Esophagus muscularis mucosa (tissue), 4 donors: Measurements from ENCODE around the gene NT5C1A. TPM values are rescaled to one million over a fixed set of nuclear protein-coding genes. Genes with fewer than 3 reads are reported as not detected.

Experiments
- DNase-seq: peaks from one replicate; pipeline ENCODE4 v3.0.0-alpha.2; 2017; ENCODE audit errors: extremely low spot score
- H3K27ac ChIP-seq, 4 donors: fragments of 200-600 bp; sonication (generic); replicated peaks in 1 of 4; 1 replicate in 3 of 4; 2 replicates in 1 of 4; pipeline ENCODE4 v1.5.1; 2016 to 2019; ENCODE audit warnings: mild to moderate bottlenecking in 1 of 4
- H3K27me3 ChIP-seq, 4 donors: fragments of 200-600 bp; sonication (generic); one replicate each; pipeline versions ENCODE4 v1.5.1 to v1.6.0; 2016 to 2019
- H3K36me3 ChIP-seq, 4 donors: fragments of 200-600 bp; sonication (generic); one replicate each; pipeline ENCODE4 v1.5.1; 2016 to 2019
- H3K4me1 ChIP-seq, 4 donors: fragments of 200-600 bp; sonication (generic); one replicate each; pipeline ENCODE4 v1.5.1; 2016 to 2019
- H3K4me3 ChIP-seq, 4 donors: fragments of 200-600 bp; sonication (generic); 1 replicate in 2 of 4; 2 replicates in 2 of 4; pipeline ENCODE4 v1.5.1; 2016 to 2019; ENCODE audit warnings: mild to moderate bottlenecking in 4 of 4, moderate library complexity in 1 of 4
- H3K9me3 ChIP-seq, 4 donors: fragments of 200-600 bp; sonication (generic); 1 replicate in 3 of 4; 2 replicates in 1 of 4; pipeline ENCODE4 v1.5.1; 2016 to 2019
- EP300 ChIP-seq: sonication (generic); formaldehyde crosslinking; IDR thresholded peaks from one replicate; pipeline ENCODE4 v1.6.1; 2017; ENCODE audit warnings: antibody characterized with exemption
- POLR2A ChIP-seq: fragments of 450-650 bp; IDR thresholded peaks from one replicate; pipeline ENCODE4 v1.6.1; 2017; ENCODE audit warnings: antibody characterized with exemption, moderate library complexity, mild to moderate bottlenecking, low read depth
- POLR2AphosphoS5 ChIP-seq, 2 donors: sonication (generic); formaldehyde crosslinking; IDR thresholded peaks; one replicate each; pipeline ENCODE4 v1.6.1; 2017; ENCODE audit warnings: antibody characterized with exemption in 2 of 2
- WGBS: methylation state at CpG from one replicate; pipeline ENCODE4 v1.1.5; 2018; 5-methylcytosine and 5-hydroxymethylcytosine counted together
- intact Hi-C: fragments of 100-400 bp; cut with DNase I; formaldehyde crosslinking; loops from one replicate; pipeline ENCODE4 v1.15.1; 2023
- total RNA-seq, 4 donors: library from RNA; depleted of rRNA; stranded (reverse); fragments of >200 nt; gene quantifications; one replicate each; pipeline versions ENCODE4 v1.1.0 to v1.2.1, GENCODE V29; 2016
- TF ChIP-seq, protein P1 (sequence below), 3 experiments: fragments of 200-600 bp in 2 of 3; fragments of 450-650 bp in 1 of 3; sonication (generic) in 2 of 3; IDR thresholded peaks; one replicate each; pipeline ENCODE4 v1.5.1; 2017 to 2019; ENCODE audit warnings: antibody characterized with exemption in 3 of 3, mild to moderate bottlenecking in 2 of 3, moderate library complexity in 1 of 3

NT5C1A gene
- total RNA-seq, 4 donors from 2014 or later, result 0.26 TPM; not detected in 3

DNA sequence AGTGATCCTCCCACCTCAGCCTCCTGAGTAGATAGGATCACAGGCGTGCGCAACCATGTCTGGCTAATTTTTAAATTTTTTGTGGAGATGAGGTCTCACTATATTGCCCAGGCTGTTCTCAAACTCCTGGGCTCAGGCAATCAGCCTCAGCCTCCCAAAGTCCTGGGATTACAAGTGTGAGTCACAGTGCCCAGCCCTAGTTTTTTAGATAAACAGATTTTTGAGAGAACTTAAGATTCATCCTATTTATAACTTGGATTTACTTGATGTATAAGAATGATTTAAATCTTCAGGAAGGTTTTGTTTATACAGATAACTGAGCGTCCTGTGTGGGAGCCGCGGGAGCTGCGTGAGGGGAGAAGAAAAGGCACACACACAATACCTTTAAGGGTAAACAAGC lies 58.7 kb downstream of the NT5C1A start:
- H3K36me3 ChIP-seq, result peaks cover 0 to 3% (median 0%) of the 10 kb centered on the region in 4 donors
- intact Hi-C loops, result no loop called here
- peaks cover 0 to 21% (median 0%) of the 10 kb centered on the region in 4 donors for H3K27me3 ChIP-seq
- H3K9me3 ChIP-seq, result no peaks in the 10 kb centered on the region
- DNase-seq, result no peak
- no peak for TF ChIP-seq EP300
- TF ChIP-seq POLR2AphosphoS5 (IDR thresholded peaks at IDR 0.05), result no peak
- no peak for TF ChIP-seq POLR2A
- TF ChIP-seq, protein P1, sequence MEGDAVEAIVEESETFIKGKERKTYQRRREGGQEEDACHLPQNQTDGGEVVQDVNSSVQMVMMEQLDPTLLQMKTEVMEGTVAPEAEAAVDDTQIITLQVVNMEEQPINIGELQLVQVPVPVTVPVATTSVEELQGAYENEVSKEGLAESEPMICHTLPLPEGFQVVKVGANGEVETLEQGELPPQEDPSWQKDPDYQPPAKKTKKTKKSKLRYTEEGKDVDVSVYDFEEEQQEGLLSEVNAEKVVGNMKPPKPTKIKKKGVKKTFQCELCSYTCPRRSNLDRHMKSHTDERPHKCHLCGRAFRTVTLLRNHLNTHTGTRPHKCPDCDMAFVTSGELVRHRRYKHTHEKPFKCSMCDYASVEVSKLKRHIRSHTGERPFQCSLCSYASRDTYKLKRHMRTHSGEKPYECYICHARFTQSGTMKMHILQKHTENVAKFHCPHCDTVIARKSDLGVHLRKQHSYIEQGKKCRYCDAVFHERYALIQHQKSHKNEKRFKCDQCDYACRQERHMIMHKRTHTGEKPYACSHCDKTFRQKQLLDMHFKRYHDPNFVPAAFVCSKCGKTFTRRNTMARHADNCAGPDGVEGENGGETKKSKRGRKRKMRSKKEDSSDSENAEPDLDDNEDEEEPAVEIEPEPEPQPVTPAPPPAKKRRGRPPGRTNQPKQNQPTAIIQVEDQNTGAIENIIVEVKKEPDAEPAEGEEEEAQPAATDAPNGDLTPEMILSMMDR (IDR thresholded peaks at IDR 0.05), result no peak
- H3K4me3 ChIP-seq, result no peak overlapping the region
- H3K27ac ChIP-seq, result no peak overlapping the region
- WGBS, result 83% methylated on average over 6 of the region's 6 CpGs
- peaks cover 0 to 10% (median 7%) of the 10 kb centered on the region in 4 donors for H3K4me1 ChIP-seq

DNA sequence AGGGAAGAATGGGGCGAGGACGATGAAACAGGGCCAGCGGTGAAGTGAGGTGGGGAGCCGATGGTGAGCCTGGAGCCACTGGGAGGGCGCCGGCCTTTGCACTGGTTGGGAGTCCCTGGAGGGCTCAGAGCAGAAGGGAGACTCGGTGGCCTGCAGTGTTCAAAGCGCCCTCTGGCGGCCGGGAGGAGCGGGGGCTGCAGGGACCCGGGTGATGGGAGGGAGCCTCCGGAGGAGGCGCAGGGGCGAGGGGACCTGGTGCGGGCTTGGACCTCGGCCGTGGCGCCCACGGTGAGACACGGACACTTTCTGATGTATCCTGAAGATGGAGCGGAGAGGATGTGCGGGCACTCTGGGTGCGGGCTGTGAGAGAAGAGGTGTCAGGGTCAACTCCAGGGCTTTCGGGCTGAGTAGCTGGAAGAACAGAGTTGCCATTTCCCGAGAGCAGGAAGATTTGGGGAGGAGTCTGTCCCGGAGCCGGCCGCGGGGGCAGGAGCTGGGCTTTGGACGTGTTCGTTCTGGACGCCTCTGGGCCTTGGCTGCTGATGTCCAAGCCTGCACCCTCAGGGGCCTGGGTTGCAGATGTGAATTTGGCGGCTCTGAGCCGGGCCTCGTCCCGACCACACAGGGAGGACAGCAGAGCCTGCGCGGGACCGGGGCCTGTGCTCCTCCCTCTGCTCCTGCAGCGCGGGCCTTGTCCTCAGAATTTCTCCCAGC lies 62.1 kb downstream of the NT5C1A start:
- Histone ChIP-seq H3K4me3 (peak overlapping the region in 1 of 4 donors; percentile 33), H3K36me3 (peaks cover 0 to 3% (median 0%) of the 10 kb centered on the region in 4 donors), H3K4me1 (peaks cover 6 to 14% (median 7%) of the 10 kb centered on the region in 4 donors), H3K9me3 (no peaks in the 10 kb centered on the region), H3K27me3 (peaks cover 0 to 36% (median 0%) of the 10 kb centered on the region in 4 donors), H3K27ac (peak overlapping the region in 1 of 4 donors; percentile 34)
- WGBS, result 31% methylated on average over 33 of the region's 42 CpGs
- intact Hi-C loops, result no loop called here
- DNase-seq, result no peak
- no peak for TF ChIP-seq EP300
- TF ChIP-seq, protein P1 (IDR thresholded peaks at IDR 0.05), result peak in 2 of 3 experiments; percentile 55 to 57

Other genes with a start within 250 kb of the NT5C1A start
- gene BMP8A, start 180.5 kb downstream of the NT5C1A start, total RNA-seq, result 1 to 10 TPM in 3 of 4 donors, under 1 TPM in 1; 0.99 to 3.0 (median 2.2) TPM
- gene PABPC4, start 95.3 kb downstream of the NT5C1A start, total RNA-seq, result 100 to 1,000 TPM in 3 of 4 donors, 10 to 100 TPM in 1; 91.8 to 158 (median 147) TPM
- gene HEYL, start 32.5 kb downstream of the NT5C1A start, total RNA-seq, result 1 to 10 TPM; 5.6 to 8.8 (median 8.4) TPM
- gene HPCAL4, start 19.3 kb upstream of the NT5C1A start, total RNA-seq, result under 1 TPM in 2 of 4 donors, not detected in 2; 0.13 to 0.33 TPM
- gene PPIE, start 66.8 kb upstream of the NT5C1A start, total RNA-seq, result 10 to 100 TPM; 30.3 to 42.0 (median 37.9) TPM
- 1 to 10 TPM in 1 of 4 donors, under 1 TPM in 3; 0.65 to 1.4 (median 0.83) TPM for gene OXCT2, start 99.2 kb upstream of the NT5C1A start, total RNA-seq
- 1 to 10 TPM in 3 of 4 donors, under 1 TPM in 1; 0.83 to 4.6 (median 2.3) TPM for gene BMP8B, start 116.8 kb upstream of the NT5C1A start, total RNA-seq
- gene TRIT1, start 211.4 kb upstream of the NT5C1A start, total RNA-seq, result 10 to 100 TPM; 13.3 to 24.1 (median 16.5) TPM
- under 1 TPM; 0.13 to 0.92 (median 0.66) TPM for gene MYCL, start 229.8 kb upstream of the NT5C1A start, total RNA-seq